ENCODE measurements around the gene RAB20. TPM values are rescaled to one million over a fixed set of nuclear protein-coding genes. Genes with fewer than 3 reads are reported as not detected.
A peak's percentile ranks its signal among the peaks of the same experiment; 100 is the strongest.

The RAB20 gene
- total RNA-seq, 1 donor from 2014 or later = 1.5 TPM

DNA sequence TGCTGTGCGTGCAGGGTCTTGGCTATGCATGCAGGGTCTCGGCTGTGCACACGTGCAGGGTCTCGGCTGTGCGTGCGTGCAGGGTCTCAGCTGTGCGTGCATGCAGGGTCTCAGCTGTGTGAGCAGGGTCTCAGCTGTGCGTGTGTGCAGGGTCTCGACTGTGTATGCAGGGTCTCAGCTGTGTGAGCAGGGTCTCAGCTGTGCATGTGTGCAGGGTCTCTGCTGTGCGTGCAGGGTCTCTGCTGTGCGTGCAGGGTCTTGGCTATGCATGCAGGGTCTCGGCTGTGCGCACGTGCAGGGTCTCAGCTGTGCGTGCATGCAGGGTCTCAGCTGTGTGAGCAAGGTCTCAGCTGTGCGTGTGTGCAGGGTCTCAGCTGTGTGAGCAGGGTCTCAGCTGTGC, 42.5 kb downstream of the RAB20 start:
- no peak for TF ChIP-seq CTCF (IDR thresholded peaks at IDR 0.05; ENCODE audit: unreplicated experiment)
- Mint-ChIP-seq H3K9me3 (ENCODE audit: unreplicated experiment) (no peaks in the 10 kb centered on the region), H3K36me3 (ENCODE audit: low read depth, unreplicated experiment) (peaks cover 22% of the 10 kb centered on the region), H3K4me3 (ENCODE audit: unreplicated experiment) (no peak overlapping the region), H3K27ac (ENCODE audit: unreplicated experiment) (no peak overlapping the region), H3K27me3 (ENCODE audit: unreplicated experiment) (peaks cover 12% of the 10 kb centered on the region), H3K4me1 (ENCODE audit: unreplicated experiment) (no peaks in the 10 kb centered on the region)
- DNase-seq (ENCODE audit: low spot score) = no peak

DNA sequence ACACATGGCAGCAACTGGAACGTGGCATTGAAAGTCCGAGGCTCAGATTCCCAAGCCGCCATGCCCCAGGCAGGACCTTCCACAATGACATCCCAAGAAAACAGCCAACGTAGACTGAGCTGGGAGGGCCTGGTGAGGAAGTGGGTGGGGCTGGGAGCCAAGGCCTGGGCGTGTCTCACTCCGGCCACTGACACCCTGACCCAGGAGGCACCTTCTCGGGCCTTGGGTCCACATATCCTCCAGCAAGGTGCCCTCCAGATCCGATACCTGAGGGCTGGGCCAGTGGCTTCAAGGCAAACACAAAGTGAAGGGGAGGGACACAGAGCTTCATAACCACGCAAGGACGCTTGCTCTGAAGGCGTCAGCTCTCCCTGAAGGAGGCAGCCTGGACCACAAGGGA, 43.0 kb downstream of the RAB20 start:
- Mint-ChIP-seq H3K4me1 (ENCODE audit: unreplicated experiment) (no peaks in the 10 kb centered on the region), H3K4me3 (ENCODE audit: unreplicated experiment) (no peak overlapping the region), H3K27ac (ENCODE audit: unreplicated experiment) (no peak overlapping the region), H3K27me3 (ENCODE audit: unreplicated experiment) (peaks cover 12% of the 10 kb centered on the region), H3K9me3 (ENCODE audit: unreplicated experiment) (no peaks in the 10 kb centered on the region), H3K36me3 (ENCODE audit: low read depth, unreplicated experiment) (peaks cover 26% of the 10 kb centered on the region)
- DNase-seq (ENCODE audit: low spot score) = no peak
- no peak for TF ChIP-seq CTCF (IDR thresholded peaks at IDR 0.05; ENCODE audit: unreplicated experiment)

DNA sequence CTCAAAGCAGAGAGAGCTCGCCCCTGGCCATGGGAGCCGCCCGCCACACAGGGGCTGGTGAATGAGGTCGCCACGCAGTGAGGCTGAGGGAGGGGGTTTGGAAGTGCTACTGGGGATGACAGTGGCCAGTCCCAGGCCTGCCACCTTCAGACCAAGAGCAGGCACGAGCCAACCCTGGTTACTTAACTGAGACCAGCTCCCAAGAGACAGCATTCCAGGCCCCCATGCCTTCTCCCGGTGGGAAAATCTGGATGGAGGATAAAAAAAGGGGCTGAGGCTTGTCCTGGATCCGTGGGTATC, 43.3 kb downstream of the RAB20 start:
- no peak for TF ChIP-seq CTCF (IDR thresholded peaks at IDR 0.05; ENCODE audit: unreplicated experiment)
- no peak for DNase-seq (ENCODE audit: low spot score)
- H3K9me3 Mint-ChIP-seq (ENCODE audit: unreplicated experiment) = no peaks in the 10 kb centered on the region
- H3K4me3 Mint-ChIP-seq (ENCODE audit: unreplicated experiment) = no peak overlapping the region
- H3K4me1 Mint-ChIP-seq (ENCODE audit: unreplicated experiment) = no peaks in the 10 kb centered on the region
- H3K27ac Mint-ChIP-seq (ENCODE audit: unreplicated experiment) = no peak overlapping the region
- H3K36me3 Mint-ChIP-seq (ENCODE audit: low read depth, unreplicated experiment) = peaks cover 27% of the 10 kb centered on the region
- peaks cover 12% of the 10 kb centered on the region for H3K27me3 Mint-ChIP-seq (ENCODE audit: unreplicated experiment)

- peak overlapping the region; percentile 8 for H3K27ac Mint-ChIP-seq (ENCODE audit: unreplicated experiment)
- no peak for TF ChIP-seq CTCF (IDR thresholded peaks at IDR 0.05; ENCODE audit: unreplicated experiment)
- H3K27me3 Mint-ChIP-seq (ENCODE audit: unreplicated experiment) = peaks cover 12% of the 10 kb centered on the region
- peaks cover 28% of the 10 kb centered on the region for H3K36me3 Mint-ChIP-seq (ENCODE audit: low read depth, unreplicated experiment)
- H3K4me1 Mint-ChIP-seq (ENCODE audit: unreplicated experiment) = no peaks in the 10 kb centered on the region
- no peak overlapping the region for H3K4me3 Mint-ChIP-seq (ENCODE audit: unreplicated experiment)
- DNase-seq (ENCODE audit: low spot score) = no peak
- H3K9me3 Mint-ChIP-seq (ENCODE audit: unreplicated experiment) = no peaks in the 10 kb centered on the region
Measured at GRCh38 chr13:110517505-110518225, 43.9 kb downstream of the RAB20 start.

- H3K9me3 Mint-ChIP-seq (ENCODE audit: unreplicated experiment) = no peaks in the 10 kb centered on the region
- no peak overlapping the region for H3K27ac Mint-ChIP-seq (ENCODE audit: unreplicated experiment)
- H3K27me3 Mint-ChIP-seq (ENCODE audit: unreplicated experiment) = peaks cover 15% of the 10 kb centered on the region
- TF ChIP-seq CTCF (IDR thresholded peaks at IDR 0.05; ENCODE audit: unreplicated experiment) = no peak
- DNase-seq (ENCODE audit: low spot score) = no peak
- no peaks in the 10 kb centered on the region for H3K4me1 Mint-ChIP-seq (ENCODE audit: unreplicated experiment)
- no peak overlapping the region for H3K4me3 Mint-ChIP-seq (ENCODE audit: unreplicated experiment)
- peaks cover 30% of the 10 kb centered on the region for H3K36me3 Mint-ChIP-seq (ENCODE audit: low read depth, unreplicated experiment)
Measured at GRCh38 chr13:110516500-110516899, 45.0 kb downstream of the RAB20 start.

Data from endothelial cell (in vitro differentiated cells).